ENCODE measurements around the gene INHBB. TPM values are rescaled to one million over a fixed set of nuclear protein-coding genes. Genes with fewer than 3 reads are reported as not detected.

Gene INHBB
- total and polyA plus RNA-seq, 2 of the 4 experiments (the other 2 are of a cell fraction), result 0.18 to 0.92 TPM

GRCh38 chr2:120300385-120300784 lies 45.6 kb upstream of the INHBB start:
- H2BK15ac ChIP-seq (ENCODE audit: low read depth, low read length), result no peak overlapping the region
- no peak for ATAC-seq (ENCODE audit: low read depth)
- no peak overlapping the region for H3K4me2 ChIP-seq (ENCODE audit: low read depth, low read length)
- H3K4me1 ChIP-seq (ENCODE audit: control insufficient read depth, insufficient read depth, low read length), result peaks cover 16% of the 10 kb centered on the region
- no peak overlapping the region for H2AK5ac ChIP-seq (ENCODE audit: low read depth, low read length)
- no peak overlapping the region for H4K8ac ChIP-seq (ENCODE audit: low read depth in 2 of 2, low read length in 2 of 2)
- H2BK5ac ChIP-seq (ENCODE audit: low read depth, low read length, poor library complexity, severe bottlenecking), result no peak overlapping the region
- no peak overlapping the region for H2AFZ ChIP-seq (replicated peaks; ENCODE audit: low read length, poor library complexity)
- no peak overlapping the region for H2BK120ac ChIP-seq (ENCODE audit: low read depth, low read length)
- H3K27me3 ChIP-seq (ENCODE audit: control insufficient read depth, insufficient read depth, low read length), result no peaks in the 10 kb centered on the region
- ChIA-PET CTCF (interaction anchor here (0.6 kb wide), 1 partner anchor 8 kb away, joined by 6 read pairs; no protein-coding TSS in a partner anchor), POLR2A (ENCODE audit: unreplicated experiment) (no interaction called here)
- no peak overlapping the region for H4K5ac ChIP-seq (ENCODE audit: low read depth, low read length)
- in situ Hi-C loops (cut with MboI; ENCODE audit: low sequenced_read_pairs), result no loop called here
- intact Hi-C loops (cut with micrococcal nuclease), result no loop called here
- H3K18ac ChIP-seq (ENCODE audit: low read depth, low read length), result no peak overlapping the region
- no peak overlapping the region for H4K91ac ChIP-seq (ENCODE audit: insufficient read depth, low read depth, low read length)
- no peak overlapping the region for H2BK20ac ChIP-seq (ENCODE audit: low read depth, low read length)
- no peak overlapping the region for H3K23ac ChIP-seq (ENCODE audit: low read depth, low read length)
- H3K9me3 ChIP-seq (ENCODE audit: control insufficient read depth, insufficient read depth, low read length), result no peaks in the 10 kb centered on the region
- no peak overlapping the region for H3K27ac ChIP-seq (ENCODE audit: insufficient read depth, low read length)
- H3K36me3 ChIP-seq (ENCODE audit: control insufficient read depth, insufficient read depth, low read length), result peaks cover 7% of the 10 kb centered on the region; the same call in 1 of the 2 replicates
- H2AK9ac ChIP-seq (replicated peaks; ENCODE audit: low read depth, low read length, poor library complexity), result no peak overlapping the region
- dilution Hi-C loops (cut with HindIII; ENCODE audit: low sequenced_read_pairs, unreplicated experiment), result no loop called here
- H3K9me1 ChIP-seq (ENCODE audit: insufficient read depth, low read length), result peaks cover 14% of the 10 kb centered on the region
- no peak overlapping the region for H3K14ac ChIP-seq (replicated peaks; ENCODE audit: low read depth, low read length)
- peaks cover 3% of the 10 kb centered on the region; the same call in 1 of the 2 replicates for H4K20me1 ChIP-seq (ENCODE audit: insufficient read depth, low read length)
- H3K79me1 ChIP-seq (ENCODE audit: low read depth in 1 of 2, low read length in 2 of 2), result peaks cover 0 to 5% of the 10 kb centered on the region in 2 experiments; a peak in 1 of 4 replicates
- H3K4ac ChIP-seq (ENCODE audit: low read depth, low read length), result no peak overlapping the region
- H3K4me3 ChIP-seq (ENCODE audit: insufficient read depth, low read depth, low read length), result no peak overlapping the region
- 77% methylated on average over 8 of the region's 10 CpGs; no CpG with 5 or more reads in 1 of the 2 experiments for WGBS, 2 experiments (ENCODE audit: extremely low coverage in 2 of 2, insufficient read length in 1 of 2)
- TF ChIP-seq SMC3 (IDR thresholded peaks at IDR 0.05; ENCODE audit: low read depth, low read length), result no peak
- BruUV-seq (replicated peaks), result no TSS peak
- H3K56ac ChIP-seq (ENCODE audit: extremely low read depth, insufficient read depth, low read length), result no peak overlapping the region
- no peak for DNase-seq
- H3K9ac ChIP-seq (ENCODE audit: low read depth, low read length), result no peak overlapping the region

Data from IMR-90 (cell line).